ENCODE measurements around the gene KRT2. TPM values are rescaled to one million over a fixed set of nuclear protein-coding genes. Genes with fewer than 3 reads are reported as not detected.

The KRT2 gene
- total and polyA plus RNA-seq, 2 donors (not counting 3 experiments of a cell fraction or from before 2014, with no cell fraction given): not detected

GRCh38 chr12:52673713-52674432 is 21.9 kb upstream of the KRT2 start:
- no peaks in the 10 kb centered on the region for H3K9me3 ChIP-seq (replicated peaks; ENCODE audit: control insufficient read depth, insufficient read depth, low read length)
- no peak overlapping the region for H2AFZ ChIP-seq (ENCODE audit: low read depth, low read length)
- H3K36me3 ChIP-seq (ENCODE audit: control insufficient read depth in 2 of 2, extremely low read depth in 1 of 2, insufficient read depth in 2 of 2, low read length in 2 of 2): no peaks in the 10 kb centered on the region
- H3K27ac ChIP-seq (ENCODE audit: insufficient read depth, low read depth, low read length): no peak overlapping the region
- DNase-seq (ENCODE audit: low read depth, low spot score) (no peak), FAIRE-seq (no peak)
- H4K20me1 ChIP-seq (replicated peaks; ENCODE audit: control insufficient read depth, extremely low read depth, insufficient read depth, low read length): no peaks in the 10 kb centered on the region
- H3K9me1 ChIP-seq (replicated peaks; ENCODE audit: control insufficient read depth, extremely low read depth, insufficient read depth, low read length): no peaks in the 10 kb centered on the region
- ChIA-PET CTCF (interaction anchor here (1.9 kb wide), 1 partner anchor 192 kb away, joined by 4 read pairs; no protein-coding TSS in a partner anchor), POLR2A (no interaction called here)
- H3K4me2 ChIP-seq (ENCODE audit: insufficient read depth, low read length): no peak overlapping the region
- H3K27me3 ChIP-seq (ENCODE audit: control insufficient read depth in 2 of 2, insufficient read depth in 2 of 2, low read length in 2 of 2): peaks cover 0 to 3% of the 10 kb centered on the region in 2 experiments
- no TSS peak for BruUV-seq (replicated peaks)
- TF ChIP-seq GATA2 (IDR thresholded peaks at IDR 0.05; ENCODE audit: insufficient read depth, insufficient read length, low read depth, low read length): no peak
- H3K4me1 ChIP-seq (ENCODE audit: control insufficient read depth, extremely low read depth, insufficient read depth, low read length): no peaks in the 10 kb centered on the region
- no peak overlapping the region for H3K4me3 ChIP-seq (replicated peaks in 1 of 3; ENCODE audit: insufficient read depth in 1 of 3, low read depth in 1 of 3, low read length in 3 of 3)
- intact Hi-C loops (cut with micrococcal nuclease) (no loop called here), dilution Hi-C loops (cut with MboI; ENCODE audit: extremely low pct_ligation_motif_present, low sequenced_read_pairs) (no loop called here)
- no peaks in the 10 kb centered on the region for H3K79me2 ChIP-seq (ENCODE audit: control insufficient read depth, insufficient read depth, low read length)
- H3K9ac ChIP-seq (replicated peaks; ENCODE audit: extremely low read depth, insufficient read depth, low read length): no peak overlapping the region

- peaks cover 0 to 3% of the 10 kb centered on the region in 2 experiments for H3K27me3 ChIP-seq (ENCODE audit: control insufficient read depth in 2 of 2, insufficient read depth in 2 of 2, low read length in 2 of 2)
- CTCF ChIA-PET: interaction anchor here (1.9 kb wide), 1 partner anchor 192 kb away, joined by 4 read pairs; no protein-coding TSS in a partner anchor
- no peak overlapping the region for H2AFZ ChIP-seq (ENCODE audit: low read depth, low read length)
- no peaks in the 10 kb centered on the region for H3K4me1 ChIP-seq (ENCODE audit: control insufficient read depth, extremely low read depth, insufficient read depth, low read length)
- no peak overlapping the region for H3K9ac ChIP-seq (replicated peaks; ENCODE audit: extremely low read depth, insufficient read depth, low read length)
- H3K36me3 ChIP-seq (ENCODE audit: control insufficient read depth in 2 of 2, extremely low read depth in 1 of 2, insufficient read depth in 2 of 2, low read length in 2 of 2): no peaks in the 10 kb centered on the region
- no peak overlapping the region for H3K4me3 ChIP-seq (replicated peaks in 1 of 3; ENCODE audit: insufficient read depth in 1 of 3, low read depth in 1 of 3, low read length in 3 of 3)
- TF ChIP-seq MYC (IDR thresholded peaks at IDR 0.05; ENCODE audit: low read depth, low read length) (no peak), POLR2A (IDR thresholded peaks at IDR 0.05; ENCODE audit: low read depth, low read length) (no peak), JUN (IDR thresholded peaks at IDR 0.05; ENCODE audit: borderline replicate concordance, insufficient read depth, insufficient read length, low read depth) (no peak), POLR2AphosphoS5 (IDR thresholded peaks at IDR 0.05; ENCODE audit: insufficient read depth, low read depth, low read length) (no peak), EZH2 (IDR thresholded peaks at IDR 0.05; ENCODE audit: borderline replicate concordance, low read depth, low read length, severe bottlenecking) (no peak), CTCF (IDR thresholded peaks at IDR 0.05; ENCODE audit: extremely low read depth in 1 of 2, insufficient read depth in 1 of 2, low read depth in 1 of 2, low read length in 2 of 2) (no peak), FOS (IDR thresholded peaks at IDR 0.05; ENCODE audit: borderline replicate concordance, insufficient read depth, low read length) (no peak), GATA2 (IDR thresholded peaks at IDR 0.05; ENCODE audit: insufficient read depth, insufficient read length, low read depth, low read length) (no peak), MAX (IDR thresholded peaks at IDR 0.05; ENCODE audit: insufficient read depth, insufficient read length) (no peak)
- H3K4me2 ChIP-seq (ENCODE audit: insufficient read depth, low read length): no peak overlapping the region
- no TSS peak for BruUV-seq (replicated peaks)
- no peaks in the 10 kb centered on the region for H4K20me1 ChIP-seq (replicated peaks; ENCODE audit: control insufficient read depth, extremely low read depth, insufficient read depth, low read length)
- no peaks in the 10 kb centered on the region for H3K79me2 ChIP-seq (ENCODE audit: control insufficient read depth, insufficient read depth, low read length)
- no peak overlapping the region for H3K27ac ChIP-seq (ENCODE audit: insufficient read depth, low read depth, low read length)
- intact Hi-C loops (cut with micrococcal nuclease) (no loop called here), dilution Hi-C loops (cut with MboI; ENCODE audit: extremely low pct_ligation_motif_present, low sequenced_read_pairs) (no loop called here)
- FAIRE-seq: no peak
- no peak for DNase-seq (ENCODE audit: low read depth, low spot score)
- no peaks in the 10 kb centered on the region for H3K9me3 ChIP-seq (replicated peaks; ENCODE audit: control insufficient read depth, insufficient read depth, low read length)
- POLR2A ChIA-PET: no interaction called here
- no peaks in the 10 kb centered on the region for H3K9me1 ChIP-seq (replicated peaks; ENCODE audit: control insufficient read depth, extremely low read depth, insufficient read depth, low read length)
These were observed 21.2 kb upstream of the KRT2 start for GRCh38 chr12:52673217-52673616.

Measured in endothelial cell of umbilical vein (primary cell).